A549 (cell line): ENCODE measurements around the gene MYO18A. TPM values are rescaled to one million over a fixed set of nuclear protein-coding genes. Genes with fewer than 3 reads are reported as not detected.

Experiments
- ATAC-seq, 2 experiments: fragments of 200-7000 bp in 1 of 2; fragments of >200 bp in 1 of 2; cut with Nextera tagmentation in 1 of 2; cut with Tn5 transposase in 1 of 2; 3 replicates each; pipeline versions ENCODE4 v1.8.0 to v1.9.1; 2018 to 2020; ENCODE audit warnings: mild to moderate bottlenecking in 1 of 2, moderate library complexity in 1 of 2
- CTCF ChIA-PET: fragments of 300-600 bp; sonication (Branson Sonifier 250); formaldehyde crosslinking; extraction: SDS; loops from one replicate; lab custom pipeline; 2021; ENCODE audit warnings: antibody characterized with exemption, inconsistent platforms; lab: Yijun Ruan, JAX
- POLR2A ChIA-PET: fragments of 350-600 bp; formaldehyde crosslinking; extraction: SDS; loops from one replicate; lab custom pipeline; 2021; ENCODE audit warnings: antibody characterized with exemption, inconsistent platforms; lab: Yijun Ruan, JAX
- DNase-seq, 2 experiments: peaks; one replicate each; pipeline versions ENCODE4 v3.0.0 to v3.0.0-alpha.2; 2011 to 2016; ENCODE audit warnings: low read depth in 1 of 2, low spot score in 1 of 2
- FAIRE-seq: peaks from 2 replicates; lab custom pipeline; 2011; peaks lifted over from hg19 to GRCh38; lab: Jason Lieb, UNC
- H3K27ac ChIP-seq, 2 experiments: fragments of >200 bp; sonication (Bioruptor Twin); formaldehyde crosslinking; 3 replicates each; pipeline ENCODE4 v1.5.1; 2016 to 2017
- H3K4me1 ChIP-seq: fragments of >200 bp; sonication (Bioruptor Twin); formaldehyde crosslinking; 3 replicates; pipeline ENCODE4 v1.6.1; 2016
- H3K4me2 ChIP-seq: fragments of >200 bp; sonication (Bioruptor Twin); formaldehyde crosslinking; 3 replicates; pipeline ENCODE4 v1.6.1; 2016
- H3K4me3 ChIP-seq: fragments of >200 bp; sonication (Bioruptor Twin); formaldehyde crosslinking; 3 replicates; pipeline ENCODE4 v1.5.1; 2016
- H3K9me3 ChIP-seq: fragments of >200 bp; sonication (Bioruptor Twin); formaldehyde crosslinking; 3 replicates; pipeline ENCODE4 v1.6.1; 2016
- CHD2 ChIP-seq: fragments of 150-350 bp; IDR thresholded peaks from 2 replicates; pipeline ENCODE4 v1.6.1; 2014; ENCODE audit warnings: low read length; ENCODE audit not compliant: partially characterized antibody
- ESRRA ChIP-seq: fragments of 150-350 bp; IDR thresholded peaks from 2 replicates; pipeline ENCODE4 v1.6.1; 2014; ENCODE audit warnings: mild to moderate bottlenecking, low read length, borderline replicate concordance
- GATA3 ChIP-seq: IDR thresholded peaks from 2 replicates; pipeline ENCODE4 v1.6.1; 2012; ENCODE audit warnings: borderline replicate concordance
- HOXA7 ChIP-seq: fragments of 250-450 bp; sonication (Bioruptor Pico); IDR thresholded peaks from 2 replicates; pipeline ENCODE4 v1.5.0; 2020; ENCODE audit warnings: mild to moderate bottlenecking, moderate library complexity
- JUN ChIP-seq, 2 experiments: fragments of >200 bp; sonication (Bioruptor Twin); formaldehyde crosslinking; IDR thresholded peaks; 2 replicates in 1 of 2; 3 replicates in 1 of 2; pipeline ENCODE4 v1.6.1; 2016 to 2017
- MAFK ChIP-seq: fragments of 450-650 bp; IDR thresholded peaks from 2 replicates; pipeline ENCODE4 v1.6.1; 2014; ENCODE audit not compliant: partially characterized antibody
- NPAS2 ChIP-seq: fragments of 250-450 bp; sonication (Bioruptor Pico); IDR thresholded peaks from 2 replicates; pipeline ENCODE4 v1.8.0; 2022; ENCODE audit warnings: mild to moderate bottlenecking, moderate library complexity, borderline replicate concordance
- RAD21 ChIP-seq, 2 experiments: fragments of >200 bp in 1 of 2; sonication (Bioruptor Twin) in 1 of 2; formaldehyde crosslinking in 1 of 2; IDR thresholded peaks in 1 of 2; conservative IDR thresholded peaks in 1 of 2; 2 replicates in 1 of 2; 3 replicates in 1 of 2; pipeline ENCODE4 v1.6.1; 2012 to 2018; ENCODE audit warnings: inconsistent platforms in 1 of 2
- RFX5 ChIP-seq: fragments of 450-650 bp; IDR thresholded peaks from 2 replicates; pipeline ENCODE4 v1.7.1; 2014; ENCODE audit warnings: antibody characterized with exemption, mild to moderate bottlenecking, moderate library complexity
- WGBS: methylation state at CpG from one replicate; pipeline ENCODE4 v1.1.6; 2017; ENCODE audit errors: missing lambda C conversion rate; 5-methylcytosine and 5-hydroxymethylcytosine counted together
- polyA plus RNA-seq, 4 experiments: library from polyadenylated mRNA; depleted of rRNA in 3 of 4; stranded (reverse); fragments of >200 nt; fragmentation: RNase III in 1 of 4; extraction: RNeasy Plus Mini Kit Qiagen cat#74134 plus additional on column Dnase treatment in 1 of 4; gene quantifications; 2 replicates in 3 of 4; 3 replicates in 1 of 4; pipeline ENCODE4 v1.2.3, GENCODE V29; 2011 to 2017
- TF ChIP-seq, protein P1 (sequence below): fragments of >200 bp; sonication (Bioruptor Twin); formaldehyde crosslinking; IDR thresholded peaks from 3 replicates; pipeline ENCODE4 v1.5.1; 2016
- TF ChIP-seq, protein P2 (sequence below): IDR thresholded peaks from 2 replicates; pipeline ENCODE4 v1.6.1; 2012
- TF ChIP-seq, protein P3 (sequence below): fragments of 150-350 bp; IDR thresholded peaks from 2 replicates; pipeline ENCODE4 v1.6.1; 2014; ENCODE audit warnings: low read depth, mild to moderate bottlenecking, low read length
- TF ChIP-seq, protein P4 (sequence below): fragments of 250-450 bp; sonication (Bioruptor Pico); IDR thresholded peaks from 2 replicates; pipeline ENCODE4 v1.5.0; 2021; ENCODE audit warnings: mild to moderate bottlenecking, moderate library complexity, borderline replicate concordance
- TF ChIP-seq, protein P5 (sequence below): IDR thresholded peaks from 2 replicates; pipeline ENCODE4 v1.6.1; 2012; ENCODE audit warnings: low read depth, borderline replicate concordance

MYO18A gene
- polyA plus RNA-seq, 2 of the 4 experiments (the other 2 are of a cell fraction), result 12.3 to 28.4 TPM

DNA sequence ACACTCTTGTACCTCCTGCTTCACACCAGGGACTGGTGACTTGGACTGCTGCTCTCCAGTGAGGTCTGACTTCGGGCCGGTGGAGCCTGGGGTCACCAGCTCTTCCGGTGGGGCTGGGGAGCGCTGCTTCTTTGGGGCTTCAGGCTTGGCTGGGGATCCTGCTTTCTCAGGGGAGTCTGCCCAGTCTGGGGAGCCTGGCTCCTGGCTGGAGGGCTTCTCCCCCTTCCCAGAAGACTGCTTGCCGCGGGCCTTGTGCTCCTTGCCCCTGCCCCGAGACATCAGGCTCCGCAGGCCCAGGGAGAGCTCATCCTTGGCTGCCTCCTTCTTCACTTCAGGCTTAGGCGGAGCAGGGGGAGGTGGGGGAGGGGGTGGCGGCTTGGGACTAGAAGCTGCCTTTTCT, 52.4 kb downstream of the MYO18A start:
- no peak overlapping the region for H3K4me3 ChIP-seq
- DNase-seq (no peak), FAIRE-seq (no peak), ATAC-seq (no peak)
- TF ChIP-seq, protein P1, sequence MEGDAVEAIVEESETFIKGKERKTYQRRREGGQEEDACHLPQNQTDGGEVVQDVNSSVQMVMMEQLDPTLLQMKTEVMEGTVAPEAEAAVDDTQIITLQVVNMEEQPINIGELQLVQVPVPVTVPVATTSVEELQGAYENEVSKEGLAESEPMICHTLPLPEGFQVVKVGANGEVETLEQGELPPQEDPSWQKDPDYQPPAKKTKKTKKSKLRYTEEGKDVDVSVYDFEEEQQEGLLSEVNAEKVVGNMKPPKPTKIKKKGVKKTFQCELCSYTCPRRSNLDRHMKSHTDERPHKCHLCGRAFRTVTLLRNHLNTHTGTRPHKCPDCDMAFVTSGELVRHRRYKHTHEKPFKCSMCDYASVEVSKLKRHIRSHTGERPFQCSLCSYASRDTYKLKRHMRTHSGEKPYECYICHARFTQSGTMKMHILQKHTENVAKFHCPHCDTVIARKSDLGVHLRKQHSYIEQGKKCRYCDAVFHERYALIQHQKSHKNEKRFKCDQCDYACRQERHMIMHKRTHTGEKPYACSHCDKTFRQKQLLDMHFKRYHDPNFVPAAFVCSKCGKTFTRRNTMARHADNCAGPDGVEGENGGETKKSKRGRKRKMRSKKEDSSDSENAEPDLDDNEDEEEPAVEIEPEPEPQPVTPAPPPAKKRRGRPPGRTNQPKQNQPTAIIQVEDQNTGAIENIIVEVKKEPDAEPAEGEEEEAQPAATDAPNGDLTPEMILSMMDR, result no peak
- TF ChIP-seq GATA3 (no peak), RAD21 (conservative IDR thresholded peaks at IDR 0.05 in 1 of 2, IDR thresholded peaks at IDR 0.05 in 1 of 2) (no peak), JUN (IDR thresholded peaks at IDR 0.05) (no peak), NPAS2 (CRISPR knock-in tag) (no peak), CHD2 (no peak), ESRRA (no peak), HOXA7 (CRISPR knock-in tag) (no peak), MAFK (no peak), RFX5 (no peak)
- TF ChIP-seq, protein P2, sequence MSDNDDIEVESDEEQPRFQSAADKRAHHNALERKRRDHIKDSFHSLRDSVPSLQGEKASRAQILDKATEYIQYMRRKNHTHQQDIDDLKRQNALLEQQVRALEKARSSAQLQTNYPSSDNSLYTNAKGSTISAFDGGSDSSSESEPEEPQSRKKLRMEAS, result no peak
- TF ChIP-seq, protein P3, sequence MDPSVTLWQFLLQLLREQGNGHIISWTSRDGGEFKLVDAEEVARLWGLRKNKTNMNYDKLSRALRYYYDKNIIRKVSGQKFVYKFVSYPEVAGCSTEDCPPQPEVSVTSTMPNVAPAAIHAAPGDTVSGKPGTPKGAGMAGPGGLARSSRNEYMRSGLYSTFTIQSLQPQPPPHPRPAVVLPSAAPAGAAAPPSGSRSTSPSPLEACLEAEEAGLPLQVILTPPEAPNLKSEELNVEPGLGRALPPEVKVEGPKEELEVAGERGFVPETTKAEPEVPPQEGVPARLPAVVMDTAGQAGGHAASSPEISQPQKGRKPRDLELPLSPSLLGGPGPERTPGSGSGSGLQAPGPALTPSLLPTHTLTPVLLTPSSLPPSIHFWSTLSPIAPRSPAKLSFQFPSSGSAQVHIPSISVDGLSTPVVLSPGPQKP, result no peak
- TF ChIP-seq, protein P4, sequence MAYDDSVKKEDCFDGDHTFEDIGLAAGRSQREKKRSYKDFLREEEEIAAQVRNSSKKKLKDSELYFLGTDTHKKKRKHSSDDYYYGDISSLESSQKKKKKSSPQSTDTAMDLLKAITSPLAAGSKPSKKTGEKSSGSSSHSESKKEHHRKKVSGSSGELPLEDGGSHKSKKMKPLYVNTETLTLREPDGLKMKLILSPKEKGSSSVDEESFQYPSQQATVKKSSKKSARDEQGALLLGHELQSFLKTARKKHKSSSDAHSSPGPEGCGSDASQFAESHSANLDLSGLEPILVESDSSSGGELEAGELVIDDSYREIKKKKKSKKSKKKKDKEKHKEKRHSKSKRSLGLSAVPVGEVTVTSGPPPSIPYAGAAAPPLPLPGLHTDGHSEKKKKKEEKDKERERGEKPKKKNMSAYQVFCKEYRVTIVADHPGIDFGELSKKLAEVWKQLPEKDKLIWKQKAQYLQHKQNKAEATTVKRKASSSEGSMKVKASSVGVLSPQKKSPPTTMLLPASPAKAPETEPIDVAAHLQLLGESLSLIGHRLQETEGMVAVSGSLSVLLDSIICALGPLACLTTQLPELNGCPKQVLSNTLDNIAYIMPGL (CRISPR knock-in tag), result no peak
- TF ChIP-seq, protein P5, sequence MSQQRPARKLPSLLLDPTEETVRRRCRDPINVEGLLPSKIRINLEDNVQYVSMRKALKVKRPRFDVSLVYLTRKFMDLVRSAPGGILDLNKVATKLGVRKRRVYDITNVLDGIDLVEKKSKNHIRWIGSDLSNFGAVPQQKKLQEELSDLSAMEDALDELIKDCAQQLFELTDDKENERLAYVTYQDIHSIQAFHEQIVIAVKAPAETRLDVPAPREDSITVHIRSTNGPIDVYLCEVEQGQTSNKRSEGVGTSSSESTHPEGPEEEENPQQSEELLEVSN, result no peak
- H3K4me2 ChIP-seq, result no peak overlapping the region
- ChIA-PET CTCF (interaction anchor here (1.0 to 30.4 kb wide), 6 partner anchors 89 to 169 kb away, joined by 3 to 1025 read pairs (median 3); partner anchors contain the start of gene PHF12), POLR2A (interaction anchor here (0.7 to 1.2 kb wide), 2 partner anchors 163 to 164 kb away, joined by 3 to 4 read pairs; no protein-coding TSS in a partner anchor)
- no peaks in the 10 kb centered on the region for H3K9me3 ChIP-seq
- WGBS, result 90% methylated on average over 10 of the region's 10 CpGs
- H3K27ac ChIP-seq, result no peak overlapping the region
- peaks cover 28% of the 10 kb centered on the region for H3K4me1 ChIP-seq

DNA sequence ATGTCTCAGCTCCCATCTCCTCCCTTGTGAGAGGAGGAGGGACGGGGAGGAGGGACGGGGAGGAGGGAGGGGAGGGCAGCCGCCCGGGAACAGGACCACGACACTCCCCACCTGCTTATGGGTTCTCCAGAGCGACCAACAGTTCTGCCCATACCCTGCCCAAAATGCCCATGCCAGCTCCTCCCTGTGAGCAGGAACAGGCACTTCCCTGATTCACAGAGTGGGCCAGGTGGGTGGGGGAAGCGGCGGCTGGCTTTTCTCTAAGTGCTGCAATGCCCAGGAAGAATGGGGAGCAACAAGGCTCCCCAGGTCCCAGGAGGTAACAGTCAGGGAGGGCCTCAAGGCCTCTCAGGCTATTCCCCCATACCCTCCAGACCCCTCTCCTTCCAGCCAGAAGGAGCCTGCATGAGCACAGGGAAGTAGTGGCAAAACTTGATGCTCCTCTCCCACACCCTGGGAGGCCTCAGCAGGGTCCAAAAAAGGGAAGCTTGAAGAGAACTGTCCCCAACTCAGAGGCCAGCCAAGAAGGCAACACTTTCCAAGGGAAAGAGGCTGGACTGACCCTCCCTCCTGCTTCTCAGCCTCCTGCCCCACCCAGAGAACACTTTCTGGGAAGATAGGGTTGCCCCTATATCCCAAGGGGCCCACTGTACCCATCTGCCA, 53.8 kb downstream of the MYO18A start:
- Histone ChIP-seq H3K9me3 (no peaks in the 10 kb centered on the region), H3K4me2 (no peak overlapping the region), H3K4me1 (peaks cover 16% of the 10 kb centered on the region), H3K27ac (no peak overlapping the region), H3K4me3 (no peak overlapping the region)
- FAIRE-seq (no peak), DNase-seq (no peak), ATAC-seq (no peak)
- TF ChIP-seq RAD21 (conservative IDR thresholded peaks at IDR 0.05 in 1 of 2, IDR thresholded peaks at IDR 0.05 in 1 of 2), result no peak
- CTCF ChIA-PET, result interaction anchor here (1.0 to 30.4 kb wide), 4 partner anchors 92 to 410 kb away, joined by 5 to 1025 read pairs (median 44); partner anchors contain the start of gene PHF12
- 91% methylated on average over 8 of the region's 8 CpGs for WGBS
- POLR2A ChIA-PET, result interaction anchor here (0.6 kb wide), 1 partner anchor 168 kb away, joined by 3 read pairs; the partner anchor contains the start of gene NUFIP2
